NCI-H510A treated with DMSO at 0.1 percent for 48 hours (cell line): Measurements from ENCODE around the gene CNPPD1.

Experiments
- DNase-seq: peaks from one replicate; lab custom pipeline; 2025; lab: John Stamatoyannopoulos, UW

The CNPPD1 gene

GRCh38 chr2:219179601-219180465 lies 3.1 kb upstream of the CNPPD1 start:
- DNase-seq: no peak

GRCh38 chr2:219178377-219179175 lies 1.9 kb upstream of the CNPPD1 start:
- DNase-seq: peak; percentile 18

GRCh38 chr2:219177552-219178376 lies 1.0 kb upstream of the CNPPD1 start, which contains the start of gene RETREG2:
Gene RETREG2, plus strand, starts transcription at chr2:219178275. Its CDS starts 78 bp downstream, at chr2:219178353.
- DNase-seq: peak; percentile 91

- no peak for DNase-seq
These were observed 552 bp downstream of the CNPPD1 start for GRCh38 chr2:219175928-219176817.

GRCh38 chr2:219175486-219175885 lies 1.2 kb downstream of the CNPPD1 start:
- DNase-seq: no peak

- no peak for DNase-seq
These were observed 1.9 kb downstream of the CNPPD1 start for GRCh38 chr2:219174801-219175200.

GRCh38 chr2:219174146-219174545 lies 2.6 kb downstream of the CNPPD1 start:
- no peak for DNase-seq

- no peak for DNase-seq
These were observed 3.5 kb downstream of the CNPPD1 start for GRCh38 chr2:219173176-219173575.

GRCh38 chr2:219172231-219173154 lies 4.2 kb downstream of the CNPPD1 start:
- no peak for DNase-seq

- peak; percentile 6 for DNase-seq
These were observed 5.5 kb downstream of the CNPPD1 start for GRCh38 chr2:219171231-219171651.

- no peak for DNase-seq
These were observed 6.6 kb downstream of the CNPPD1 start, which contains the start of gene SLC23A3 for GRCh38 chr2:219169930-219170654. Gene SLC23A3, minus strand, starts transcription at chr2:219170029. Its CDS starts 45 bp downstream, at chr2:219169984.

- DNase-seq: no peak
These were observed 7.8 kb downstream of the CNPPD1 start for GRCh38 chr2:219168932-219169331.

- DNase-seq: no peak
These were observed 8.2 kb downstream of the CNPPD1 start for GRCh38 chr2:219168526-219168925.

GRCh38 chr2:219167997-219168396 lies 8.7 kb downstream of the CNPPD1 start:
- DNase-seq: no peak

- no peak for DNase-seq
These were observed 11.4 kb downstream of the CNPPD1 start for GRCh38 chr2:219165058-219165911.

GRCh38 chr2:219163156-219163555 lies 13.6 kb downstream of the CNPPD1 start:
- no peak for DNase-seq

GRCh38 chr2:219161097-219161496 lies 15.6 kb downstream of the CNPPD1 start:
- DNase-seq: no peak
